ENCODE results near the gene C15orf40. TPM values are rescaled to one million over a fixed set of nuclear protein-coding genes. Genes with fewer than 3 reads are reported as not detected.

Gene C15orf40
- total and polyA plus RNA-seq, 2 of the 13 experiments (the other 11 are each of a cell fraction or from before 2014, with no cell fraction given) = 24.0 to 26.3 TPM

DNA sequence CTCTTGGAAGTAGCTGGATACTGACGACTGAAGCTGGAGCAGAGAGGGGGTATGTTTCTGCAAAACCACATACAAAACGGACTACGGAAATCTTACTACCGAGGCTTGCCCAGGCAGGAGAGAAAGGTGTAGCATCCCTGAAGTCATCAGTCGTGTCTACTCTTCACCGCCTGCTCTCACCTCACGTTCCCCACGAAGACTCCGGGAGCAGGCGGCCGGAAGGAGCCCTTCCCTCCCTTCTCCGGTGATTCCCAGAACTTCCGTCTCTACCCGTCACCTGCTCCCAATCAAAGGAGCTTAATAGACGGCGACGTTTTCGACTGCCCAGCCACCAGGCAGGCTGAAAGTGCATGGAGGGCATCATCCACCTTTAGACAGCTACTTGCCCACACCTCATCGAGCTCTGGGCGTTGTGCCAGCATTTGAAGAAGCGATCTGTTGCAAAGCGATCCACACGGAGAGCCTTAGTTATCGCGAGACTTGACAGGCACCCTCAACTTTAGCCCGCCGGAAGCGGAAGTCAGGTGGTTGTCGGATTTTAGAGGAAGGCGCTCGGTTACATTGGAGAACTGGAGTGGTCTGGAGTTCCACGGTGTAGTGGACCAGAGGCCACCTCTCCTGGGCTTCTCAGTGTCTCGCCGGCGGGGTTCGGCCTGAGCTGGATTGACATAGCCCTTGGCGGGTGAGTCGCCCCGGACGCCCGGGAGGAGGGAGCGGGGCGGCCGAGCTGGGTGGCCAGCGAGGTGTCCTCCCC is 25.6 kb downstream of the C15orf40 start, which contains the start of gene RAMAC (continued):
- TF ChIP-seq ZNF549 (CRISPR knock-in tag; IDR thresholded peaks at IDR 0.05) (no peak), ZKSCAN1 (IDR thresholded peaks at IDR 0.05; ENCODE audit: low read length) (no peak), HOXA7 (CRISPR knock-in tag; IDR thresholded peaks at IDR 0.05) (0 out of 2 replicates have a peak, but pooled peaks have one; percentile 68), NCOA1 (CRISPR knock-in tag; IDR thresholded peaks at IDR 0.05) (no peak), SMAD1 (CRISPR knock-in tag; IDR thresholded peaks at IDR 0.05; ENCODE audit: borderline replicate concordance, low read depth) (no peak), U2AF1 (optimal IDR thresholded peaks at IDR 0.05; ENCODE audit: low read depth, low read length) (peak; percentile 45), ZSCAN29 (CRISPR knock-in tag; conservative IDR thresholded peaks at IDR 0.05) (no peak), NCOA5 (CRISPR knock-in tag; IDR thresholded peaks at IDR 0.05) (no peak), NAIF1 (CRISPR knock-in tag; IDR thresholded peaks at IDR 0.05; ENCODE audit: borderline replicate concordance) (0 out of 2 replicates have a peak, but pooled peaks have one; percentile 67), ZMYM4 (CRISPR knock-in tag; IDR thresholded peaks at IDR 0.05) (peak; percentile 95), ZNF713 (CRISPR knock-in tag; IDR thresholded peaks at IDR 0.05) (no peak), MYC (CRISPR knock-in tag; IDR thresholded peaks at IDR 0.05; ENCODE audit: borderline replicate concordance) (peak; percentile 56; the same call in 1 of the 2 replicates), ZNF367 (CRISPR knock-in tag; IDR thresholded peaks at IDR 0.05; ENCODE audit: borderline replicate concordance) (peak; percentile 76; the same call in 1 of the 2 replicates), KMT2B (CRISPR knock-in tag; IDR thresholded peaks at IDR 0.05) (peak; percentile 89), MEIS2 (CRISPR knock-in tag; IDR thresholded peaks at IDR 0.05) (0 out of 2 replicates have a peak, but pooled peaks have one; percentile 34), ZNF615 (CRISPR knock-in tag; IDR thresholded peaks at IDR 0.05; ENCODE audit: borderline replicate concordance) (no peak), ISX (CRISPR knock-in tag; conservative IDR thresholded peaks at IDR 0.05) (no peak), ZNF383 (CRISPR knock-in tag; IDR thresholded peaks at IDR 0.05; ENCODE audit: borderline replicate concordance) (no peak), ZNF552 (CRISPR knock-in tag; IDR thresholded peaks at IDR 0.05; ENCODE audit: borderline replicate concordance) (peak; percentile 97), TBX2 (CRISPR knock-in tag; IDR thresholded peaks at IDR 0.05; ENCODE audit: borderline replicate concordance) (peak; percentile 70; the same call in 1 of the 2 replicates), ZNF317 (CRISPR knock-in tag; IDR thresholded peaks at IDR 0.05) (peak; percentile 89), YEATS4 (CRISPR knock-in tag; IDR thresholded peaks at IDR 0.05; ENCODE audit: borderline replicate concordance) (peak; percentile 82)
- TF ChIP-seq, protein P1, sequence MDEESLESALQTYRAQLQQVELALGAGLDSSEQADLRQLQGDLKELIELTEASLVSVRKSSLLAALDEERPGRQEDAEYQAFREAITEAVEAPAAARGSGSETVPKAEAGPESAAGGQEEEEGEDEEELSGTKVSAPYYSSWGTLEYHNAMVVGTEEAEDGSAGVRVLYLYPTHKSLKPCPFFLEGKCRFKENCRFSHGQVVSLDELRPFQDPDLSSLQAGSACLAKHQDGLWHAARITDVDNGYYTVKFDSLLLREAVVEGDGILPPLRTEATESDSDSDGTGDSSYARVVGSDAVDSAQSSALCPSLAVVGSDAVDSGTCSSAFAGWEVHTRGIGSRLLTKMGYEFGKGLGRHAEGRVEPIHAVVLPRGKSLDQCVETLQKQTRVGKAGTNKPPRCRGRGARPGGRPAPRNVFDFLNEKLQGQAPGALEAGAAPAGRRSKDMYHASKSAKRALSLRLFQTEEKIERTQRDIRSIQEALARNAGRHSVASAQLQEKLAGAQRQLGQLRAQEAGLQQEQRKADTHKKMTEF (CRISPR knock-in tag; IDR thresholded peaks at IDR 0.05) = peak; percentile 92
- TF ChIP-seq, protein P2, sequence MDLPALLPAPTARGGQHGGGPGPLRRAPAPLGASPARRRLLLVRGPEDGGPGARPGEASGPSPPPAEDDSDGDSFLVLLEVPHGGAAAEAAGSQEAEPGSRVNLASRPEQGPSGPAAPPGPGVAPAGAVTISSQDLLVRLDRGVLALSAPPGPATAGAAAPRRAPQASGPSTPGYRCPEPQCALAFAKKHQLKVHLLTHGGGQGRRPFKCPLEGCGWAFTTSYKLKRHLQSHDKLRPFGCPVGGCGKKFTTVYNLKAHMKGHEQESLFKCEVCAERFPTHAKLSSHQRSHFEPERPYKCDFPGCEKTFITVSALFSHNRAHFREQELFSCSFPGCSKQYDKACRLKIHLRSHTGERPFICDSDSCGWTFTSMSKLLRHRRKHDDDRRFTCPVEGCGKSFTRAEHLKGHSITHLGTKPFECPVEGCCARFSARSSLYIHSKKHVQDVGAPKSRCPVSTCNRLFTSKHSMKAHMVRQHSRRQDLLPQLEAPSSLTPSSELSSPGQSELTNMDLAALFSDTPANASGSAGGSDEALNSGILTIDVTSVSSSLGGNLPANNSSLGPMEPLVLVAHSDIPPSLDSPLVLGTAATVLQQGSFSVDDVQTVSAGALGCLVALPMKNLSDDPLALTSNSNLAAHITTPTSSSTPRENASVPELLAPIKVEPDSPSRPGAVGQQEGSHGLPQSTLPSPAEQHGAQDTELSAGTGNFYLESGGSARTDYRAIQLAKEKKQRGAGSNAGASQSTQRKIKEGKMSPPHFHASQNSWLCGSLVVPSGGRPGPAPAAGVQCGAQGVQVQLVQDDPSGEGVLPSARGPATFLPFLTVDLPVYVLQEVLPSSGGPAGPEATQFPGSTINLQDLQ (CRISPR knock-in tag; IDR thresholded peaks at IDR 0.05) = peak; percentile 80; the same call in 1 of the 2 replicates
- TF ChIP-seq, protein P3, sequence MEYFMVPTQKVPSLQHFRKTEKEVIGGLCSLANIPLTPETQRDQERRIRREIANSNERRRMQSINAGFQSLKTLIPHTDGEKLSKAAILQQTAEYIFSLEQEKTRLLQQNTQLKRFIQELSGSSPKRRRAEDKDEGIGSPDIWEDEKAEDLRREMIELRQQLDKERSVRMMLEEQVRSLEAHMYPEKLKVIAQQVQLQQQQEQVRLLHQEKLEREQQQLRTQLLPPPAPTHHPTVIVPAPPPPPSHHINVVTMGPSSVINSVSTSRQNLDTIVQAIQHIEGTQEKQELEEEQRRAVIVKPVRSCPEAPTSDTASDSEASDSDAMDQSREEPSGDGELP (IDR thresholded peaks at IDR 0.05; ENCODE audit: borderline replicate concordance, low read depth) = peak; percentile 93
- TF ChIP-seq, protein P4, sequence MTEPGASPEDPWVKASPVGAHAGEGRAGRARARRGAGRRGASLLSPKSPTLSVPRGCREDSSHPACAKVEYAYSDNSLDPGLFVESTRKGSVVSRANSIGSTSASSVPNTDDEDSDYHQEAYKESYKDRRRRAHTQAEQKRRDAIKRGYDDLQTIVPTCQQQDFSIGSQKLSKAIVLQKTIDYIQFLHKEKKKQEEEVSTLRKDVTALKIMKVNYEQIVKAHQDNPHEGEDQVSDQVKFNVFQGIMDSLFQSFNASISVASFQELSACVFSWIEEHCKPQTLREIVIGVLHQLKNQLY (CRISPR knock-in tag; IDR thresholded peaks at IDR 0.05) = peak; percentile 13; the same call in 1 of the 2 replicates

Data from HepG2 (cell line).